Effector memory CD4-positive, alpha-beta T cell (primary cell): ENCODE data around the gene WNT6.

ENCODE experiments used
- DNase-seq, 3 donors: peaks; one replicate each; pipeline ENCODE4 v3.0.0-alpha.2; 2020
- H3K27ac ChIP-seq: 2 replicates; pipeline ENCODE4 v1.7.0; 2013; ENCODE audit warnings: mild to moderate bottlenecking, low read length, moderate library complexity; ENCODE audit not compliant: insufficient read depth, poor library complexity, severe bottlenecking
- H3K27me3 ChIP-seq: replicated peaks from 2 replicates; pipeline ENCODE4 v1.7.0; 2013; ENCODE audit warnings: mild to moderate bottlenecking, low read length; ENCODE audit not compliant: insufficient read depth, control insufficient read depth, poor library complexity, severe bottlenecking
- H3K36me3 ChIP-seq: 2 replicates; pipeline ENCODE4 v1.7.0; 2013; ENCODE audit warnings: mild to moderate bottlenecking, low read length, moderate library complexity; ENCODE audit not compliant: control insufficient read depth, insufficient read depth
- H3K4me1 ChIP-seq: 2 replicates; pipeline ENCODE4 v1.7.0; 2013; ENCODE audit warnings: low read length, mild to moderate bottlenecking; ENCODE audit not compliant: control insufficient read depth, insufficient read depth, poor library complexity, severe bottlenecking
- H3K4me3 ChIP-seq: 2 replicates; pipeline ENCODE4 v1.7.0; 2013; ENCODE audit warnings: low read length, low read depth, mild to moderate bottlenecking; ENCODE audit not compliant: insufficient read depth, poor library complexity, severe bottlenecking
- H3K9me3 ChIP-seq: 2 replicates; pipeline ENCODE4 v1.7.0; 2013; ENCODE audit warnings: mild to moderate bottlenecking, low read length, moderate library complexity; ENCODE audit not compliant: control insufficient read depth

Gene WNT6

GRCh38 chr2:218829868-218830451 lies 29.6 kb upstream of the WNT6 start:
- Histone ChIP-seq H3K4me3 (no peak overlapping the region), H3K36me3 (no peaks in the 10 kb centered on the region), H3K27me3 (peaks cover 10% of the 10 kb centered on the region)

GRCh38 chr2:218830526-218831306 lies 28.9 kb upstream of the WNT6 start:
- peaks cover 10% of the 10 kb centered on the region for H3K27me3 ChIP-seq
- no peaks in the 10 kb centered on the region for H3K36me3 ChIP-seq
- no peak overlapping the region for H3K27ac ChIP-seq
- H3K9me3 ChIP-seq = no peaks in the 10 kb centered on the region
- no peak overlapping the region for H3K4me3 ChIP-seq
- H3K4me1 ChIP-seq = no peaks in the 10 kb centered on the region
- no peak for DNase-seq

More at GRCh38 chr2:218829868-218830451, 29.6 kb upstream of the WNT6 start:
- DNase-seq = no peak
- no peak overlapping the region for H3K27ac ChIP-seq
- no peaks in the 10 kb centered on the region for H3K4me1 ChIP-seq
- no peaks in the 10 kb centered on the region for H3K9me3 ChIP-seq

DNA sequence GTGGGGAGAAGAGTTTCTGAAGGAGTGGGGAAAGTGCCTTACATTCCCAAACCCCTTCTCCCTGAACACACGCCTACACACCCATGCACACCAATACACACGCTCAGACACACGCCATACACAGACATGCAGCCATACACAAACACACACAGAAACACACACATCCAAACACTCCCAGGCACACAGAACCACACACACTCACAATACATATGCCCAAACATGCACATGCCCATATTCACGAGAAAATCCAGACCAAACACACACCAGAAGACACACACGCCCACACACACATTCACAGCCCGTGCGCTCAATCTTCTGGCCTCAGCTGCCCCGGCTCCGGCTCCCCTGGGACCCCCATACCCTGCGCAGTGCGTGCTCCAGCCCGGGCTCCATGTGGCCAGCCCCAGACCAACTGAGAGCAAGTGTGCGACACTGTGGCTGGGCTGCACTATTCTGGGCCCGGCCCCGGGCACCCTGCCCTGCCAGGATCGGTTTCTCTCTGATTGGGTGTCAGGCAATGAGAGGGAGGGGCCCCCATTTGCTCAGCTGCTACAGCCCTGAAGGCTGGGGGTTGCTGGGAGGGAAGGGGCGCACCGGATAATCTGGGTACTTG lies 28.1 kb upstream of the WNT6 start, which contains the start of gene PRKAG3:
TSS of gene PRKAG3 (minus strand) at position 426 of the 613 bp plus-strand sequence.
- H3K27ac ChIP-seq = no peak within 1 kb of the TSS
- no peaks in the 10 kb centered on the region for H3K36me3 ChIP-seq
- H3K4me3 ChIP-seq = no peak within 1 kb of the TSS
- H3K9me3 ChIP-seq = no peaks in the 10 kb centered on the region
- no peak for DNase-seq
- peaks cover 10% of the 10 kb centered on the region for H3K27me3 ChIP-seq
- no peaks in the 10 kb centered on the region for H3K4me1 ChIP-seq

GRCh38 chr2:218832081-218832480 lies 27.5 kb upstream of the WNT6 start:
- Histone ChIP-seq H3K9me3 (no peaks in the 10 kb centered on the region), H3K4me1 (no peaks in the 10 kb centered on the region), H3K36me3 (no peaks in the 10 kb centered on the region), H3K4me3 (no peak overlapping the region), H3K27ac (no peak overlapping the region), H3K27me3 (peaks cover 10% of the 10 kb centered on the region)
- no peak for DNase-seq

GRCh38 chr2:218832520-218832919 lies 27.1 kb upstream of the WNT6 start:
- no peak for DNase-seq
- Histone ChIP-seq H3K4me3 (no peak overlapping the region), H3K4me1 (no peaks in the 10 kb centered on the region), H3K27me3 (peaks cover 10% of the 10 kb centered on the region), H3K36me3 (no peaks in the 10 kb centered on the region), H3K27ac (no peak overlapping the region), H3K9me3 (no peaks in the 10 kb centered on the region)

DNA sequence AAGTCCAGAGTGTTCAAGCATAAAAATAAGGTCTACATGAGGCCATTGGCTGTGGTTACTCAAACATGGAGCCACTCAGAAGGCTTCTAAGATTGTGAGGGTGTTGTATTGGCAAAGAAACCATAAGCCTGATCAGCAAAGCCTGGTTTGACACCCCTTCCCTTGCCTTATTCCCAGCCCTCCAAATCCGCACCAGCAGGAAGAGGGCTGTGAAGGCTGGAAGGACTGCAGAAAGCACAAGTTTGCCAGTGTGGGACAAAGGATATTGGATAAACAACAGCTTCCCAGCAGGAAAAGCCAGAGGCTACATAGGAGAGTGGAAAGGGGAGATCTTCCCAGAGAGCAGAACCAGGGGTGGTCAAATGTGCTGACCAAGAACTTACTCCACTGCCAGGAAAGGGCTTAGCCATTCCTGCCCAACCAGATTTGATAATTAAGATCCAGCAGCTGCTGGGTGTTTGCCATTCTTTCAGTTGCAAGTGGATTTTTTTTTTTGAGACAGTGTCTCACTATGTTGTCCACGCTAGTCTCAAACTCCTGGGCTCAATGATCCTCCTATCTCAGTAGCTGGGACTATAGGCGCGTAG lies 26.5 kb upstream of the WNT6 start:
- DNase-seq = no peak
- Histone ChIP-seq H3K27ac (no peak overlapping the region), H3K9me3 (no peaks in the 10 kb centered on the region), H3K36me3 (no peaks in the 10 kb centered on the region), H3K4me3 (no peak overlapping the region), H3K4me1 (no peaks in the 10 kb centered on the region), H3K27me3 (peaks cover 10% of the 10 kb centered on the region)

DNA sequence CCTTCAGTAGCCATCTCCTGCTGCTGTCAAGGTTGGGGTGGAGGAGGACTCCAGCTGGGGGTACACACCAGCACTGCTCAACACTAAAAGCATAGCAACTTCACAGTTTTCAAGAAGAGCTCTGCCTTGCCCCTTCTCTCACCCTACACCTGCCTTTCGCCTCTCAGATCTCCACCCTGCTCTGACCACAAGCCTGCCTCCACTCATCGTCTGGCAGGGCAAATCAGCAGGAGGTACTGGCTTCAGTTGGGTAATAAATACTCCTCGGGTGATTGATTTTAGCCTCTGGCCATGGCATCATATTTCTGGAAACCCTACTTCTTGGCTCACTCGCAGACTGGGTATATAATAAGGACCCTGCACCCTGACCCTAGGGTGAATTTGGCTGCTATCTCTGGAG lies 24.9 kb upstream of the WNT6 start:
- peaks cover 10% of the 10 kb centered on the region for H3K27me3 ChIP-seq
- no peak overlapping the region for H3K4me3 ChIP-seq

DNA sequence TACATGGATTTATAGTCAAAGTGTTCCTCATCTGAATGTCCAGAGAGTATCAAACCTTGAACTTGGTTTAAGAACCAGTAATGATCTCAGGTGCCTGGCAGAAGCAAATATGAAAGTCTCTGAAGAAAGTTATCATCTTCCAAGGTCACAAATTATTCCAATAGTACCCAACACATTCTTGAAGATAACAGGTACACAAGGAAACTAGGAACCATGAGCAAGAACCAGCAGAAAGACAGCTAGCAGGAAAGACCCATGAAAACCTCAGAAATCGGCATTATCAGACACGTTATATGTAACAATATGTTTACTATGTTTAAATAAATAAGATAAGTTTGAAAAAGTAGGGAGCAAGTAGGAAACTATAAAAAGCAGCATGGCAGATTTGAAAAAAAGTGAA lies 22.1 kb upstream of the WNT6 start:
- Histone ChIP-seq H3K27me3 (peaks cover 5% of the 10 kb centered on the region), H3K36me3 (no peaks in the 10 kb centered on the region), H3K27ac (no peak overlapping the region), H3K4me1 (no peaks in the 10 kb centered on the region), H3K9me3 (no peaks in the 10 kb centered on the region), H3K4me3 (no peak overlapping the region)
- no peak for DNase-seq

More for the DNA sequence above, 24.9 kb upstream of the WNT6 start:
- no peaks in the 10 kb centered on the region for H3K9me3 ChIP-seq
- H3K27ac ChIP-seq = no peak overlapping the region
- DNase-seq = no peak
- H3K36me3 ChIP-seq = no peaks in the 10 kb centered on the region
- no peaks in the 10 kb centered on the region for H3K4me1 ChIP-seq

- H3K36me3 ChIP-seq = no peaks in the 10 kb centered on the region
- H3K27ac ChIP-seq = no peak overlapping the region
- no peak overlapping the region for H3K4me3 ChIP-seq
- H3K9me3 ChIP-seq = no peaks in the 10 kb centered on the region
- no peak for DNase-seq
- H3K27me3 ChIP-seq = peaks cover 1% of the 10 kb centered on the region
- no peaks in the 10 kb centered on the region for H3K4me1 ChIP-seq
Measured at GRCh38 chr2:218839430-218839829, 20.2 kb upstream of the WNT6 start.

- Histone ChIP-seq H3K4me3 (no peak overlapping the region), H3K27ac (no peak overlapping the region), H3K27me3 (no peaks in the 10 kb centered on the region), H3K36me3 (no peaks in the 10 kb centered on the region), H3K4me1 (no peaks in the 10 kb centered on the region), H3K9me3 (no peaks in the 10 kb centered on the region)
- no peak for DNase-seq
Measured at GRCh38 chr2:218839888-218840287, 19.7 kb upstream of the WNT6 start.
